ENCODE results near the gene MT1M.

GRCh38 chr16:56639045-56639444 is 6.6 kb downstream of the MT1M start:
- no peak for TF ChIP-seq CTCF (IDR thresholded peaks at IDR 0.05)
- no peak for TF ChIP-seq POLR2A (IDR thresholded peaks at IDR 0.05)
